Right forelimb (tissue), 1 donor: ENCODE data around the gene PCLAF.
"Not testable (repeated sequence)": the region's sequence is repeated elsewhere in the genome, so short reads cannot be mapped to it uniquely, and the experiment has no call there.

ENCODE experiments used
- DNase-seq: peaks from one replicate; pipeline ENCODE4 v3.0.0-alpha.2; 2018

PCLAF gene

GRCh38 chr15:64361259-64361658 lies 20.0 kb downstream of the PCLAF start:
- DNase-seq = no peak

GRCh38 chr15:64356710-64357040 lies 24.6 kb downstream of the PCLAF start:
- no peak for DNase-seq

GRCh38 chr15:64355944-64356709 lies 25.1 kb downstream of the PCLAF start, which contains the start of gene CSNK1G1:
Gene CSNK1G1 (minus strand): TSS chr15:64356173. CDS start chr15:64300499, 55,674 bp downstream.
- peak; percentile 97 for DNase-seq

GRCh38 chr15:64355348-64355943 lies 25.8 kb downstream of the PCLAF start:
- DNase-seq = peak; percentile 50

- no peak for DNase-seq
Observed at GRCh38 chr15:64354688-64355344, 26.4 kb downstream of the PCLAF start.

- no peak for DNase-seq
Observed at GRCh38 chr15:64351265-64351664, 30.0 kb downstream of the PCLAF start.

- no peak for DNase-seq
Observed at GRCh38 chr15:64349375-64349774, 31.9 kb downstream of the PCLAF start.

GRCh38 chr15:64348455-64348854 lies 32.8 kb downstream of the PCLAF start:
- DNase-seq = no peak

- DNase-seq = not testable (repeated sequence)
Observed at GRCh38 chr15:64346242-64346641, 35.0 kb downstream of the PCLAF start.

- no peak for DNase-seq
Observed at GRCh38 chr15:64344651-64345294, 36.5 kb downstream of the PCLAF start.

- no peak for DNase-seq
Observed at GRCh38 chr15:64343841-64344240, 37.4 kb downstream of the PCLAF start.

GRCh38 chr15:64343222-64343621 lies 38.0 kb downstream of the PCLAF start:
- no peak for DNase-seq

- DNase-seq = no peak
Observed at GRCh38 chr15:64341961-64342360, 39.3 kb downstream of the PCLAF start.

GRCh38 chr15:64340355-64340754 lies 40.9 kb downstream of the PCLAF start:
- no peak for DNase-seq

GRCh38 chr15:64337761-64338160 lies 43.5 kb downstream of the PCLAF start:
- no peak for DNase-seq

GRCh38 chr15:64333986-64334929 lies 47.0 kb downstream of the PCLAF start:
- DNase-seq = no peak

- DNase-seq = no peak
Observed at GRCh38 chr15:64333516-64333915, 47.7 kb downstream of the PCLAF start.

- DNase-seq = not testable (repeated sequence)
Observed at GRCh38 chr15:64331668-64332067, 49.6 kb downstream of the PCLAF start.

GRCh38 chr15:64326975-64327374 lies 54.3 kb downstream of the PCLAF start:
- DNase-seq = not testable (repeated sequence)

GRCh38 chr15:64326458-64326857 lies 54.8 kb downstream of the PCLAF start:
- DNase-seq = not testable (repeated sequence)

- DNase-seq = no peak
Observed at GRCh38 chr15:64324165-64324877, 56.9 kb downstream of the PCLAF start.

- DNase-seq = no peak
Observed at GRCh38 chr15:64315216-64315615, 66.0 kb downstream of the PCLAF start.
